ENCODE measurements around the gene WASF3.

The WASF3 gene

DNA sequence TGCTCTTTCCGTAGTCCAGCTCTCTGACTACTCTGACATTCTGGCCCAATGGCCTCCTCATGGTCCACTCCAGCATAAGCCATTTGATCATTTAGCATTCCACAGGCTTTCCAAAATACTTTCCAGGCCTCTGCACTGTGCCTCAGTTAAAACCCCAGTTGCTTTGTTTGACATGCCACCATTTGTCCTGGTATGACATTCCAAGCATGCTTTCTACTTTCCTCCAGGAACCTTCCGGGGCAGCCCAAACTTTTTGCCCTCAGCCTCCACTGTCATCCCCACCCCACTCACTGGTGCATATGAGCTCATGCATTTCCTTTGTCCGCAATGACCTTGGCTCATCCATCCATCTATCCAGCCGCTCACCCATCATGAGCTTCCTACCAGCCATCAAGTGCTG, 41.8 kb upstream of the WASF3 start:
- H2AFZ ChIP-seq (ENCODE audit: low read length), result no peak overlapping the region

DNA sequence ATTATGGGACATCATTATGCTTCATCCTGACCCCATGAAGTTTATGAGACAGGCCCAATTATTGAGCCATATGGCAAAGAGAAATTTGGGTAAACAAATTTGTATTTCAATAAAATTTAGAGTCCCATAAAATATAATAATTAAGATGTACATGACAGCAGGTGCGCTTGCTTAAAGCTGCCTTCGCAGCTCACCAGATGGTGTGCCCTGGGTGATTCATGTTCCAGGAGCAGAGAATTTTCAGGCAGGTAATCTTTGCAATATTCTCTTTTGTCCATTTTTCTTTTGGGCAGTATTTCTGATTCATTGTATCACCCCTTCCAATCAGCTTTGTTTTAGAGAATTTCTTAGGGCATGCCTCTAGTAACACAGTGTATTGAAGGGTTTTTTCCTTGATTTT, 39.5 kb upstream of the WASF3 start:
- no peaks in the 10 kb centered on the region for H3F3A ChIP-seq (ENCODE audit: insufficient read depth, low read length)
- no peak overlapping the region for H3K4me2 ChIP-seq (ENCODE audit: low read depth, low read length)

More for the DNA sequence above, 41.8 kb upstream of the WASF3 start:
- H3K79me2 ChIP-seq (ENCODE audit: low read length), result no peaks in the 10 kb centered on the region
- DNase-seq, result no peak
- no peak overlapping the region for H3K27ac ChIP-seq (ENCODE audit: low read length)
- no peak for TF ChIP-seq EZH2 (optimal IDR thresholded peaks at IDR 0.05; ENCODE audit: low read depth, low read length)
- TF ChIP-seq EZH2phosphoT487 (IDR thresholded peaks at IDR 0.05; ENCODE audit: low read length), result no peak
- no peak for TF ChIP-seq CTCF (IDR thresholded peaks at IDR 0.05; ENCODE audit: low read length)
- H3K4me1 ChIP-seq (ENCODE audit: low read length), result no peaks in the 10 kb centered on the region
- H3K27me3 ChIP-seq (replicated peaks; ENCODE audit: insufficient read depth, low read length), result no peaks in the 10 kb centered on the region
- H3K36me3 ChIP-seq (replicated peaks; ENCODE audit: insufficient read depth, low read length), result no peaks in the 10 kb centered on the region
- H4K20me1 ChIP-seq (ENCODE audit: insufficient read depth, low read length), result no peaks in the 10 kb centered on the region
- H3K9me2 ChIP-seq (replicated peaks; ENCODE audit: insufficient read depth, low read length), result no peaks in the 10 kb centered on the region
- no peak overlapping the region for H3K4me2 ChIP-seq (ENCODE audit: low read depth, low read length)
- H3K9me3 ChIP-seq (replicated peaks; ENCODE audit: insufficient read depth, low read length), result no peaks in the 10 kb centered on the region
- no peak overlapping the region for H3K4me3 ChIP-seq (ENCODE audit: low read length)
- no peaks in the 10 kb centered on the region for H3F3A ChIP-seq (ENCODE audit: insufficient read depth, low read length)
- no peak overlapping the region for H3K9ac ChIP-seq (ENCODE audit: low read length)

DNA sequence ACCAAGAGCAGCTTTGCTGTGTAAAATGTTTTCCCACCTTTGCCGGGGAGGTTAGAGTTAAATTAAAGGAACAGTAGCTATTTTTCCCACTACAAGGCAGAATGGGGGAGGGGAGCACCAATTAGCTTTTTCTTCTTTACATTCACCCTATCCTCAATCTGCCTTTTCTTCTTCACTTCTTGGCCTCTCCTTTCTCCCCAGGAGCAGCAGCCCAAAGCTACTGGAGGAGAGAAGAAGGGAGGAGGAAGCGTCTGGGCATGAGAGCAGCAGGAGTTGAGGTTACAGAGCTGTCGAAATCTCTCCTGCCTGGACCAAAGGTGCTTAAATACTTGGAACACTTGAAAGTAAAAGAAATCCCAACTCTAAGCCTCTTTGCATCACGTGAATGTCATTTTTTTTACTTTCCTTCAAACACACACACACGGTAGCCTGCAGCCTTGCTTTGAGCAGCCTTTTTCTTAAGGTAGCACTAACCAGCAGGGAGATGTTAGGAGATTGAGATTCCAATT, 39.0 kb upstream of the WASF3 start:
- Histone ChIP-seq H4K20me1 (ENCODE audit: insufficient read depth, low read length) (no peaks in the 10 kb centered on the region), H3K27ac (ENCODE audit: low read length) (no peak overlapping the region), H3K27me3 (replicated peaks; ENCODE audit: insufficient read depth, low read length) (no peaks in the 10 kb centered on the region), H2AFZ (ENCODE audit: low read length) (no peak overlapping the region), H3K4me1 (ENCODE audit: low read length) (no peaks in the 10 kb centered on the region), H3K9me2 (replicated peaks; ENCODE audit: insufficient read depth, low read length) (no peaks in the 10 kb centered on the region), H3K36me3 (replicated peaks; ENCODE audit: insufficient read depth, low read length) (no peaks in the 10 kb centered on the region), H3K79me2 (ENCODE audit: low read length) (no peaks in the 10 kb centered on the region), H3K4me3 (ENCODE audit: low read length) (no peak overlapping the region), H3K9me3 (replicated peaks; ENCODE audit: insufficient read depth, low read length) (no peaks in the 10 kb centered on the region), H3F3A (ENCODE audit: insufficient read depth, low read length) (no peaks in the 10 kb centered on the region), H3K4me2 (ENCODE audit: low read depth, low read length) (no peak overlapping the region), H3K9ac (ENCODE audit: low read length) (no peak overlapping the region)
- no peak for DNase-seq
- TF ChIP-seq EZH2 (optimal IDR thresholded peaks at IDR 0.05; ENCODE audit: low read depth, low read length) (no peak), CTCF (IDR thresholded peaks at IDR 0.05; ENCODE audit: low read length) (no peak), EZH2phosphoT487 (IDR thresholded peaks at IDR 0.05; ENCODE audit: low read length) (no peak)

More for the DNA sequence above, 39.5 kb upstream of the WASF3 start:
- Histone ChIP-seq H3K79me2 (ENCODE audit: low read length) (no peaks in the 10 kb centered on the region), H3K27me3 (replicated peaks; ENCODE audit: insufficient read depth, low read length) (no peaks in the 10 kb centered on the region), H3K36me3 (replicated peaks; ENCODE audit: insufficient read depth, low read length) (no peaks in the 10 kb centered on the region), H2AFZ (ENCODE audit: low read length) (no peak overlapping the region), H3K9me3 (replicated peaks; ENCODE audit: insufficient read depth, low read length) (no peaks in the 10 kb centered on the region), H3K9me2 (replicated peaks; ENCODE audit: insufficient read depth, low read length) (no peaks in the 10 kb centered on the region), H4K20me1 (ENCODE audit: insufficient read depth, low read length) (no peaks in the 10 kb centered on the region), H3K4me1 (ENCODE audit: low read length) (no peaks in the 10 kb centered on the region), H3K27ac (ENCODE audit: low read length) (no peak overlapping the region), H3K4me3 (ENCODE audit: low read length) (no peak overlapping the region), H3K9ac (ENCODE audit: low read length) (no peak overlapping the region)
- no peak for DNase-seq
- TF ChIP-seq CTCF (IDR thresholded peaks at IDR 0.05; ENCODE audit: low read length), result no peak
- no peak for TF ChIP-seq EZH2phosphoT487 (IDR thresholded peaks at IDR 0.05; ENCODE audit: low read length)
- no peak for TF ChIP-seq EZH2 (optimal IDR thresholded peaks at IDR 0.05; ENCODE audit: low read depth, low read length)
